Left ventricle myocardium inferior (tissue), 1 donor: ENCODE results near the gene PID1. TPM values are rescaled to one million over a fixed set of nuclear protein-coding genes. Genes with fewer than 3 reads are reported as not detected.

Source experiments
- DNase-seq: peaks from one replicate; pipeline ENCODE4 v3.0.0-alpha.2; 2020
- H3K27ac ChIP-seq: fragments of 200-600 bp; replicated peaks from 2 replicates; pipeline ENCODE4 v1.8.0; 2021
- H3K27me3 ChIP-seq: fragments of 200-600 bp; 2 replicates; pipeline ENCODE4 v1.8.0; 2021; ENCODE audit warnings: low read depth
- H3K36me3 ChIP-seq: fragments of 200-600 bp; 2 replicates; pipeline ENCODE4 v1.8.0; 2021
- H3K4me1 ChIP-seq: fragments of 200-600 bp; 2 replicates; pipeline ENCODE4 v1.8.0; 2021
- H3K4me3 ChIP-seq: fragments of 200-600 bp; 2 replicates; pipeline ENCODE4 v1.8.0; 2021; ENCODE audit warnings: mild to moderate bottlenecking, moderate library complexity
- H3K9me3 ChIP-seq: fragments of 200-600 bp; replicated peaks from 2 replicates; pipeline ENCODE4 v1.8.0; 2021
- CTCF ChIP-seq: fragments of 200-600 bp; IDR thresholded peaks from 2 replicates; pipeline ENCODE4 v1.8.0; 2021; ENCODE audit warnings: antibody characterized with exemption, mild to moderate bottlenecking, borderline replicate concordance
- intact Hi-C: fragments of 100-400 bp; cut with micrococcal nuclease; formaldehyde crosslinking; loops from one replicate; pipeline ENCODE4 v1.11.0; 2022
- total RNA-seq: library from RNA; stranded (reverse); fragmentation: NEBNext Ultra II Directional; extraction: Animal tissue kit (Norgen Biotek cat#: 25700); gene quantifications from one replicate; pipeline ENCODE4 v1.2.1, GENCODE V29; 2021
- donor health status: DM: no; HTN: yes; CAD: no; lungs with severe emphysema.

PID1 gene
- total RNA-seq, 1 donor from 2014 or later = 7.8 TPM

GRCh38 chr2:229300790-229301189, 29.7 kb upstream of the PID1 start:
- DNase-seq = no peak
- intact Hi-C loops = no loop called here
- Histone ChIP-seq H3K27ac (no peak overlapping the region), H3K4me3 (no peak overlapping the region), H3K27me3 (no peaks in the 10 kb centered on the region), H3K36me3 (no peaks in the 10 kb centered on the region), H3K4me1 (no peaks in the 10 kb centered on the region), H3K9me3 (no peaks in the 10 kb centered on the region)
- TF ChIP-seq CTCF = no peak

- no peaks in the 10 kb centered on the region for H3K27me3 ChIP-seq
- no peak overlapping the region for H3K4me3 ChIP-seq
- H3K36me3 ChIP-seq = no peaks in the 10 kb centered on the region
- TF ChIP-seq CTCF = no peak
- no peaks in the 10 kb centered on the region for H3K4me1 ChIP-seq
- H3K9me3 ChIP-seq = no peaks in the 10 kb centered on the region
- no peak for DNase-seq
- intact Hi-C loops = no loop called here
- H3K27ac ChIP-seq = no peak overlapping the region
Observed at GRCh38 chr2:229300371-229300770, 29.3 kb upstream of the PID1 start.

DNA sequence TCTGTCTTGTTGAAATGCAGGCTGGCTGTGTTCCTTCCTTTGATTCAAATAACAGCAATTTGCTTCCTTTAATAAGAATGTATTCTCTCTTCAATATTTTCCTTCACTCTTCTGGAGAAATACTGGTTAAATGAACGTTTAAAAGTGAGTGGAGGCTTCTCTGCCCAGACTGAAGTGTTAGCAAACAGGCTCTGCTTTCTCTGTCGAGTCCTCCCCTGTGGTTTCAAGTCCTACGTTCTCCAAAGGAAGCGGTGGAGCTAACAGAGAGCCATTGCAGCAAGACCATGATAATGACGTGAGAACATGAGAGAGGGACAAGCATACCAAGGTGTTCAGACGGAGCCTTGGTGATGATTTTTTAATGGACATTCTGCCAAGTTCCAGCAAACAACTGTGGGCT, 26.2 kb upstream of the PID1 start:
- DNase-seq = no peak
- TF ChIP-seq CTCF = no peak
- Histone ChIP-seq H3K4me1 (no peaks in the 10 kb centered on the region), H3K27ac (no peak overlapping the region), H3K4me3 (no peak overlapping the region), H3K36me3 (no peaks in the 10 kb centered on the region), H3K27me3 (no peaks in the 10 kb centered on the region), H3K9me3 (no peaks in the 10 kb centered on the region)
- intact Hi-C loops = no loop called here

DNA sequence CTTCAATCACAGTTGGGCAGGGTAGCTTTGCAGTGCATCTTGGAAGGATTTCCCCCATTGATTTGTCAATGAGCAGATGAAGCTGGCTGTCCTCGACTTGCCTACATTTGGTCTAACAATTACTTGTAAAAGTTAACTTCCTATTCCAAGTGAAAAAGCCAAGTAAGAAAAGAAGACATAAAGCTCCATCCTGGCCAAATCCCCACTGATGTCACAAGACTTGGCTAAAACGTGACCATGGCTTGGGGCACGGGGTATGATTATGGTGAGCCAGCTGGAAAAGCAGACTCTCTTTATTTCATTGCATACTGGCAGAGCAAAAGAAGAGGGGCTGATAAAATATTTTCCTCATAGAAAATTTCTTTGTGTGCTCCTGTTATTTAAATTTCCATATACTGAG, 25.4 kb upstream of the PID1 start:
- intact Hi-C loops = no loop called here

DNA sequence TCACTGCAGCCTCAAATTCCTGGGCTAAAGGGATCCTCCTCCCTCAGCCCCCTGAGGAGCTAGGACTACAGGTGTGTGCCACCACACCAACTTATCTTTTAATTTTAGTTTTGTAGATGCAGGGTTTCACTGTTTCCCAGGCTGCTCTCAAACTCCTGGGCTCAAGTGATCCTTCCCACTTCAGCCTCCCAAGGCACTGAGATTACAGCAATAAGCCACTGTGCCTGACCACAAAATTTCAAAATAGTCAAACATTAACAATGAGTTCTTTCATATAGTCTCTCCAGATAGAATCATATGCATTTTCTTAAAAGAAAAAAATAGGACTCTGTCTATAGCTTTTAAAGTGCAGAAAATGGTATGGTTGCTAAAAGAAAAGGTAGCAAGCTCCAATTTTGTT, 24.9 kb upstream of the PID1 start:
- no peaks in the 10 kb centered on the region for H3K4me1 ChIP-seq
- no peak for DNase-seq
- peaks cover 3% of the 10 kb centered on the region for H3K27me3 ChIP-seq
- H3K27ac ChIP-seq = peak overlapping the region; percentile 31
- intact Hi-C loops = no loop called here
- H3K9me3 ChIP-seq = no peaks in the 10 kb centered on the region
- no peak for TF ChIP-seq CTCF
- no peaks in the 10 kb centered on the region for H3K36me3 ChIP-seq
- H3K4me3 ChIP-seq = no peak overlapping the region

More for the DNA sequence above, 25.4 kb upstream of the PID1 start:
- Histone ChIP-seq H3K27me3 (no peaks in the 10 kb centered on the region), H3K27ac (peak overlapping the region; percentile 31), H3K4me3 (no peak overlapping the region), H3K36me3 (no peaks in the 10 kb centered on the region), H3K9me3 (no peaks in the 10 kb centered on the region), H3K4me1 (no peaks in the 10 kb centered on the region)
- DNase-seq = no peak
- TF ChIP-seq CTCF = no peak

DNA sequence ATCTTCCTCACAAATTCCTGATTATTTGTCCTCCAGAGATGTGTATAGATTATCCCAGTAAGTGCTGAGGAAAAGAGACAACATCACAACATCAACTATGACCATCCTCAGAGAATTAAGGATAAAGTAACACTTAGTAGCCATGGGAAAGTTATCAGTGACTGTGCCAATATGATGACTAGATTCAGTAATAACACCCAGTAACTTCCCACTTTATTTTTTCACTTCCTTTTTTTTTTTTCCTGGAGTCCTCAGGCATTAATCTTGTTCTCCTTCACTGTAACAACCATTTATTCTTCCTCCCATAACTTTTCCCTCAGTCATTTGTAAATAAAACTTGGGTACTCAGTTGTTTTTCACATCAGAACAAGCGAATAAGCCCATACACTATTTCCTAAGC, 16.7 kb upstream of the PID1 start:
- H3K27ac ChIP-seq = no peak overlapping the region
- H3K4me1 ChIP-seq = no peaks in the 10 kb centered on the region
- no peak for DNase-seq
- no peak for TF ChIP-seq CTCF
- peaks cover 4% of the 10 kb centered on the region for H3K27me3 ChIP-seq
- H3K36me3 ChIP-seq = no peaks in the 10 kb centered on the region
- no peak overlapping the region for H3K4me3 ChIP-seq
- intact Hi-C loops = no loop called here
- peaks cover 4% of the 10 kb centered on the region for H3K9me3 ChIP-seq
